OCI-LY7 (cell line): Measurements from ENCODE around the gene CNR2. TPM values are rescaled to one million over a fixed set of nuclear protein-coding genes. Genes with fewer than 3 reads are reported as not detected.

Source experiments
- BruUV-seq: library from RNA; stranded (reverse); fragments of 400-500 nt; replicated peaks from 2 replicates; lab custom pipeline; 2021; lab: Mats Ljungman, UMichigan
- CTCF ChIA-PET: fragments of 300-600 bp; sonication (Branson Sonifier 250); formaldehyde crosslinking; loops from one replicate; lab custom pipeline; 2022; ENCODE audit warnings: antibody characterized with exemption; ENCODE audit not compliant: unreplicated experiment; lab: Charles Lee
- POLR2A ChIA-PET: fragments of 300-600 bp; sonication (Branson Sonifier 250); formaldehyde crosslinking; loops from one replicate; lab custom pipeline; 2022; ENCODE audit warnings: antibody characterized with exemption; lab: Charles Lee
- DNase-seq: peaks from one replicate; pipeline ENCODE4 v3.0.0-alpha.2; 2015; ENCODE audit warnings: low spot score
- H2AFZ ChIP-seq: fragments of 200-600 bp; sonication (generic), shearing (Covaris generic); 2 replicates; pipeline ENCODE4 v1.6.1; 2014; ENCODE audit warnings: mild to moderate bottlenecking, antibody characterized with exemption, low read length, moderate library complexity
- H3K27ac ChIP-seq: fragments of 200-600 bp; sonication (generic); 2 replicates; pipeline ENCODE4 v1.5.1; 2014; ENCODE audit warnings: mixed run types, low read depth, mild to moderate bottlenecking, moderate library complexity, low read length, inconsistent platforms; ENCODE audit not compliant: poor library complexity, severe bottlenecking
- H3K36me3 ChIP-seq: fragments of 200-600 bp; sonication (generic); 2 replicates; pipeline ENCODE4 v1.6.1; 2014; ENCODE audit warnings: mild to moderate bottlenecking, antibody characterized with exemption, low read length, moderate library complexity, mixed read lengths; ENCODE audit not compliant: insufficient read depth
- H3K4me1 ChIP-seq: fragments of 200-600 bp; sonication (generic); 2 replicates; pipeline ENCODE4 v1.5.1; 2014; ENCODE audit warnings: mild to moderate bottlenecking, low read length; ENCODE audit not compliant: insufficient read depth, poor library complexity, severe bottlenecking
- H3K4me2 ChIP-seq: fragments of 200-600 bp; sonication (generic); 2 replicates; pipeline ENCODE4 v1.6.1; 2014; ENCODE audit warnings: mild to moderate bottlenecking, low read length
- H3K4me3 ChIP-seq: fragments of 200-600 bp; sonication (generic); 2 replicates; pipeline ENCODE4 v1.5.1; 2014; ENCODE audit warnings: mild to moderate bottlenecking, low read depth, low read length; ENCODE audit not compliant: poor library complexity, severe bottlenecking
- H3K79me2 ChIP-seq: fragments of 200-600 bp; sonication (generic); 2 replicates; pipeline ENCODE4 v1.6.1; 2016; ENCODE audit warnings: low read depth, mild to moderate bottlenecking, low read length, moderate library complexity, mixed read lengths; ENCODE audit not compliant: insufficient read depth
- H3K9me2 ChIP-seq: fragments of 200-600 bp; sonication (generic); 2 replicates; pipeline ENCODE4 v1.6.1; 2016; ENCODE audit warnings: mild to moderate bottlenecking, low read length, mixed read lengths; ENCODE audit not compliant: insufficient read depth
- H3K9me3 ChIP-seq: fragments of 200-600 bp; sonication (generic); 2 replicates; pipeline ENCODE4 v1.6.1; 2014; ENCODE audit warnings: mild to moderate bottlenecking, mixed run types, low read length, mixed read lengths
- H4K20me1 ChIP-seq: fragments of 200-600 bp; sonication (generic); 2 replicates; pipeline ENCODE4 v1.6.1; 2014; ENCODE audit warnings: mild to moderate bottlenecking, antibody characterized with exemption, low read length, moderate library complexity, mixed read lengths; ENCODE audit not compliant: insufficient read depth
- CTCF ChIP-seq: fragments of 200-600 bp; sonication (generic); conservative IDR thresholded peaks from 2 replicates; pipeline ENCODE4 v1.5.1; 2014; ENCODE audit warnings: mild to moderate bottlenecking, antibody characterized with exemption, low read length, moderate library complexity, mixed read lengths
- EZH2phosphoT487 ChIP-seq: fragments of 200-600 bp; sonication (generic); IDR thresholded peaks from 2 replicates; pipeline ENCODE4 v1.6.1; 2018; ENCODE audit warnings: low read depth, borderline replicate concordance, mild to moderate bottlenecking, mixed run types, antibody characterized with exemption, low read length, moderate library complexity, mixed read lengths
- intact Hi-C: fragments of 100-400 bp; cut with micrococcal nuclease; formaldehyde crosslinking; loops from one replicate; pipeline ENCODE4 v1.10.0; 2022; ENCODE audit not compliant: unreplicated experiment
- total RNA-seq, 2 experiments: library from RNA; depleted of rRNA in 1 of 2; stranded (reverse); fragments of >200 nt in 1 of 2; shearing (Covaris generic) in 1 of 2; gene quantifications; 2 replicates each; pipeline ENCODE4 v1.2.3, GENCODE V29; 2014 to 2022

Gene CNR2
- total RNA-seq, 2 experiments from 2014 or later = 14.1 to 17.0 TPM

DNA sequence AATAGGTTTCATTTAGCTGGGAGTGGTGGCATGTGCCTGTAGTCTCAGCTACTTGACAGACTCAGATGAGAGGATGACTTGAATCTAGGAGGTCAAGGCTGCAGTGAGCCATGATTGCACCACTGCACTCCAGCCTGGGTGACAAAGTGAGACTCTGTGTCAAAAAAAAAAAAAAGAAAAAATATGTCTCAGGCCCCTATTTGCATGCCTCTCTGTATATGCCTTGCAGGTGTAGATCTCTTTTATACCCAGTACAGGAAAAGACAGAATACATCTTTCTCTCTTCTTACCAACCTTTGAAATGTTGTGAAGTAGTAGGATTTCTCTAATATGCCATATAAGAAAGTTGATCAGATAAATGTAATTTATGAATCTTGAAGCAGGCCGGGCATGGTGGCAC lies 6.4 kb downstream of the CNR2 start:
- ChIA-PET CTCF (no interaction called here), POLR2A (interaction anchor here (0.6 to 5.8 kb wide), 5 partner anchors 10 to 432 kb away, joined by 3 to 27 read pairs (median 8); no protein-coding TSS in a partner anchor)
- Histone ChIP-seq H3K79me2 (peaks cover 77% of the 10 kb centered on the region), H3K4me2 (peak overlapping the region; percentile 83), H3K9me3 (no peaks in the 10 kb centered on the region), H3K4me3 (peak overlapping the region; percentile 76), H3K4me1 (peaks cover 75% of the 10 kb centered on the region), H3K27ac (peak overlapping the region; percentile 95), H3K36me3 (peaks cover 25% of the 10 kb centered on the region), H2AFZ (no peak overlapping the region), H4K20me1 (no peaks in the 10 kb centered on the region), H3K9me2 (no peaks in the 10 kb centered on the region)
- no TSS peak for BruUV-seq
- peak; percentile 71 for DNase-seq
- intact Hi-C loops = loop anchor here (5.0 to 10.0 kb wide), 2 partner anchors 379 to 542 kb away; partner anchors contain the start of gene ZNF436
- TF ChIP-seq EZH2phosphoT487 (no peak), CTCF (no peak)

DNA sequence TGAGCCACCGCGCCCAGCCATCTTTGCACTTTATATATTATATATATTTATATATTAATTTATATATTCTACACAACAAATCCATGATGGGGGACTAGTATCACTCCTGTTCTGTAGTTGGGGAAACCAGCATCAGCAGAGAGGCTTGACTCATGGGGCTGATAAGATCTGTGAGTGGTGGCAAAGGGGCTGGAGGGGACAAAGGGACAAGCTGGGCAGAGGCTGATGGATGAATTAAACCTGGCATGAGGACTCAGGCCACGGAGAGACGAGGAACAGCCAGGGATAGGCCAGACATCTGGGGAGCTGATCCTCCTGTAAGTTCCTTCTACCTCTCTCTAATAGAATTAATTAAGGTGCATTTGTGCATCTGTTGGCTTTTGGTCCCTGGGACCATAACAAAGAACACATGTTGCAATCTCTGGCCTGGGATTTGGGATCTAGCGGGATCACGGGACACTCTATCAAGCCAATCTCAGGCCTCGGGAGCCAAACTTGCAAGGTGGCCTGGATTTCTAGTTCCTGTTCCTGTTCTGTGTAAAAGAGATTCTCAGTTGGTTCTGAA lies 7.6 kb downstream of the CNR2 start:
- no peaks in the 10 kb centered on the region for H3K9me2 ChIP-seq
- H4K20me1 ChIP-seq = no peaks in the 10 kb centered on the region
- DNase-seq = no peak
- CTCF ChIA-PET = no interaction called here
- intact Hi-C loops = loop anchor here (5.0 to 10.0 kb wide), 2 partner anchors 378 to 541 kb away; partner anchors contain the start of gene ZNF436
- no peak for TF ChIP-seq EZH2phosphoT487
- TF ChIP-seq CTCF = no peak
- peaks cover 63% of the 10 kb centered on the region for H3K4me1 ChIP-seq
- H3K9me3 ChIP-seq = no peaks in the 10 kb centered on the region
- H3K4me2 ChIP-seq = peak overlapping the region; percentile 83
- POLR2A ChIA-PET = interaction anchor here (0.7 to 1.0 kb wide), 2 partner anchors 14 to 42 kb away, joined by 3 to 5 read pairs; no protein-coding TSS in a partner anchor
- H3K27ac ChIP-seq = peak overlapping the region; percentile 95
- no peak overlapping the region for H2AFZ ChIP-seq
- no TSS peak for BruUV-seq
- peak overlapping the region; percentile 9 for H3K4me3 ChIP-seq
- H3K79me2 ChIP-seq = peaks cover 71% of the 10 kb centered on the region
- H3K36me3 ChIP-seq = peaks cover 36% of the 10 kb centered on the region
